ENCODE results near the gene CGB7.
"Not testable (repeated sequence)": the region's sequence is repeated elsewhere in the genome, so short reads cannot be mapped to it uniquely, and the experiment has no call there.

CGB7 gene

DNA sequence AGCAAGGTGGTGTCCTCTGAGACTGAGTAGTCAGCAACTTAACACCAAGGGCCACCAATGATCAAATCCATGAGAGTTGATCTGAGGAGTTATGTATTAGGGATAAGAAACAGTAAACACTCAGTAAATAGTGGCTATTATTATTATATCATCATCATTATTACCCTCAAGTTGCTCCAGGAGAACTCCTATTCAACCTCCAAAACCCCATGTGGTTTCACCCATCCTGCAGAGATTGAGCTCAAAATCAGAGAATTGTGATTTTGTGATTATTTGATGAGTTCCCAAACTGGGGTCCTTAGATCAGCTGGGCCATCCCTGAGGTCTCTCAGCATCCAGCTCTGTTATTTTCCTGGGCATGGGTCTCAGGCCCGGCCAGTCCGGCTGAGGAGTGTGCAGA, 3.5 kb upstream of the CGB7 start:
- no peak for DNase-seq (ENCODE audit: extremely low spot score)
- ChIA-PET CTCF (no interaction called here), POLR2A (interaction anchor here (0.8 kb wide), 1 partner anchor 67 kb away, joined by 3 read pairs; the partner anchor contains the start of genes GYS1 and RUVBL2)
- no peak for TF ChIP-seq ELF4 (IDR thresholded peaks at IDR 0.05)
- no peak for TF ChIP-seq BHLHE40 (IDR thresholded peaks at IDR 0.05; ENCODE audit: borderline replicate concordance)

DNA sequence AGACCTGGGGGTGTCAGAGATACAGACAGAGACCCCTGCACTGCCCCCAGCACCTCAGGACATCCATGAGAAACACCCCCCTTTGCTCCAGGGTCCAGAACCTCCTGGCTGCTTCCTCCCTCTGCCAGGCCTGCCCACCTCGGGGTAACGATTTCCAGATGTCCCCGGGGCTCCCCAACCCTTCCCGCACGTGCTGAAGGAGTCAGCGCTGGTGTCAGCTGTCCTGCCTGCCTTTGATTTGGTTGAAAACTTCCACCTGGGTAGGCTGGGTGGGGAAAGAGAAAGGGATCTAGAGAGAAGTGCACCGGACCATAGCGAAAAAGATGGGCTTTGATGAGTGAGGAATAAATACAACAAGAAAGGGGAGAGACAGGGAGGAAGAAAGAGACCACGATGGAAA, 1.5 kb upstream of the CGB7 start:
- ChIA-PET POLR2A (no interaction called here), CTCF (interaction anchor here (0.8 kb wide), 1 partner anchor 15 kb away, joined by 3 read pairs; no protein-coding TSS in a partner anchor)
- DNase-seq (ENCODE audit: extremely low spot score): no peak
- no peak for TF ChIP-seq TARDBP (IDR thresholded peaks at IDR 0.05)

DNA sequence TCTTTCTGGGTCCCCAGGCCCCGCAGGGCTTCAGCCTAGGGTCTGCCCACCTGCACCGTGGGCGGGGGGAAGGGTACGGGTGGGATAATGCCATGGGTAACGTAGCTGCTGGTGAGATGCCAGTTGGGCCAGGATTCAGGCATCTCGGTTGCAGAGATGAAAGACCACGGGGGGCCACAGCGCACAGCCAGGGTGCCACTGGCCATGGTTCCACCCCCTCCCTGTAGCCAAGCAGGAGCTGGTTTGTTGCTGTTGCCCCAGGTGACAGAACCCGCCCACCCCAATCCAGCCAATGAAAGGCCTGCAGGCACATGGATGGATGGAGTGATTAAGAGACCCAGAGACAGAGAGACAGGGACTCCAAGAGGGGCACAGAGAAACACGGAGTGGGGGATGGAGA, 1.0 kb upstream of the CGB7 start:
- CTCF ChIA-PET: interaction anchor here (0.8 to 1.0 kb wide), 2 partner anchors 15 kb away, joined by 3 to 4 read pairs; no protein-coding TSS in a partner anchor
- peak; percentile 35 for DNase-seq (ENCODE audit: extremely low spot score)
- POLR2A ChIA-PET: no interaction called here
- no peak for TF ChIP-seq HDGF (IDR thresholded peaks at IDR 0.05; ENCODE audit: borderline replicate concordance)
- TF ChIP-seq, protein P1, sequence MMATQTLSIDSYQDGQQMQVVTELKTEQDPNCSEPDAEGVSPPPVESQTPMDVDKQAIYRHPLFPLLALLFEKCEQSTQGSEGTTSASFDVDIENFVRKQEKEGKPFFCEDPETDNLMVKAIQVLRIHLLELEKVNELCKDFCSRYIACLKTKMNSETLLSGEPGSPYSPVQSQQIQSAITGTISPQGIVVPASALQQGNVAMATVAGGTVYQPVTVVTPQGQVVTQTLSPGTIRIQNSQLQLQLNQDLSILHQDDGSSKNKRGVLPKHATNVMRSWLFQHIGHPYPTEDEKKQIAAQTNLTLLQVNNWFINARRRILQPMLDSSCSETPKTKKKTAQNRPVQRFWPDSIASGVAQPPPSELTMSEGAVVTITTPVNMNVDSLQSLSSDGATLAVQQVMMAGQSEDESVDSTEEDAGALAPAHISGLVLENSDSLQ (IDR thresholded peaks at IDR 0.05): peak; percentile 39; the same call in 1 of the 2 replicates

DNA sequence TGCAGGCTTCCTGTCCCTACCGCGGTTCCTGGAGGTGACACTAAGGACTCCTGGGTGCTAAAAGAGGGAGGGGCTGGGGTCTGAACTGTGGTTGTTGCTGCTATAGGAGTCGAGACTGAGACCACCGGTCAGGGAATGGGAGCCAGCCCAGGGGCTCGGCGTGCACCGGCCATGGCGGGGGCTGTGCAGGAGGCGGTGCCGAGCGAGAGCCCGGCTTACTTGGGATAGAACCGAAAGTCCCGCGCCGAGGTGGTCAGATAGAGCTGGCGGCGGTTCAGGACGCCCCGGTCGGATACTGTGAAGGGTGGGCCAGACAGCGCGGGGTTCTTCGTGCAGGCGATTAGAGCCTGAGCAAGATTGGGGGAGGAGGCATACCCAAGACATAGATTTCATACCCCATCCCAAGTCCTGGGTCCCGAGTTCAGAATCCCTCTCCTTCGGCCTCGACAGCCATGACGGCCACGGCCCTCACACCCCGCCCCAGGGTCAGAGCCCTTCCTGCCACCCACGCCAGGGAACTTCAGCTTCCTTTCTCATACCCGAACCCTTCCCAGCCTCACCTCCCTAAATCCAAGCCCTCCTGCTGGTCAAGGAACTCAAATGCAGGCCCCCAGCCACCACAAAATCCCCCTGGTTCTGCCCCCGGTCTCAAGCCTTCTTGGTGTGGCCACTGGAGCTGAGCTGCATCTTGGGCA, 500 bp downstream of the CGB7 start:
- not testable (repeated sequence) for DNase-seq (ENCODE audit: extremely low spot score)
- ChIA-PET CTCF (interaction anchor here (0.8 to 1.2 kb wide), 4 partner anchors 16 to 64 kb away, joined by 3 to 5 read pairs (median 3); partner anchors contain the start of genes GYS1 and RUVBL2), POLR2A (interaction anchor here (1.2 to 1.4 kb wide), 3 partner anchors 38 to 65 kb away, joined by 3 to 6 read pairs (median 4); partner anchors contain the start of genes GYS1 and RUVBL2)

DNA sequence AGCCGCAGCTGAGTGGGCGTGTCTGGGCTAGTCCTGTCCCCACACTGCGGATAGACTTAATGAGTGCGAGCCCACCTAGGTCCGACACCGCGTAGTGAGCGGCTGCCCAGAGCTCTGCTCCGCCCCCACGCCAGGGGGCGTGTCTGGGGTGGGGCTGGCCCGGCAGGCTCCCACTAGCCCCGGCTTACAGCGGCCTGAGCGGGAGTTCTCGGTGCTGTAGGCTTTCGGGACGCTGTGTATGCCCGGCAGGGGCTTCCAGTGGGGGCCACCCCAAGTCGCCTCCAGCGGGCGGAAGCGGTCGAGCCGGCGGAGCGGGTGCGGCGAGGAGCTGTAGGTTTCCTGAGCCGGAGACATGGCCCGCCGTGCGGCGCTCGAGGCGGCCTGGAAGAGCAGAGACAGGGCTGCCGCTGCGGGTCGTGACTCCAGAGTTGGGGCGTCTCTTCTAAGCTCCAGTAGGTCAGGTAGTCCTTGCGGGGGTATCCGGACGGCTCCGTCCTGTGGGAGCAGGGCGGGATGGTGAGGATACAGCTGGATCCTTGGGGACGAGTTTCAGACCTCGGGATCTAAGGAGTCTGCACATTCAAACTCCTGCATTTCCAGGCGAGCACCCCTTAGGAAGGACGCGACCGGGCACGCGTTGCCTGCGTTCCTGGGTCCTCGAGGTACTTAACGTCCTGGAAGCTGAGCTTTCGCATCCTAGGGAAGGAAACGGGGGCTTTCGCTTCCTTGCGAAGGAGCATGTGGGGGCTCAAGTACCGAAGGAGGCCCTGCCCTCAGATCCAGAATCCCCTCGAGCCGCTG, 1.2 kb downstream of the CGB7 start:
- POLR2A ChIA-PET: interaction anchor here (1.0 to 1.4 kb wide), 5 partner anchors 9 to 64 kb away, joined by 3 to 6 read pairs (median 4); partner anchors contain the start of genes GYS1, NTF4 and RUVBL2
- CTCF ChIA-PET: interaction anchor here (0.8 to 1.2 kb wide), 4 partner anchors 17 to 63 kb away, joined by 3 to 5 read pairs (median 3); partner anchors contain the start of genes GYS1 and RUVBL2
- peak; percentile 58 for TF ChIP-seq L3MBTL2 (conservative IDR thresholded peaks at IDR 0.05)
- no peak for TF ChIP-seq NFRKB (IDR thresholded peaks at IDR 0.05)
- peak; percentile 42; the same call in 1 of the 2 replicates for TF ChIP-seq SP1 (IDR thresholded peaks at IDR 0.05)
- TF ChIP-seq CTBP1 (IDR thresholded peaks at IDR 0.05; ENCODE audit: borderline replicate concordance): no peak
- DNase-seq (ENCODE audit: extremely low spot score): peak; percentile 77

DNA sequence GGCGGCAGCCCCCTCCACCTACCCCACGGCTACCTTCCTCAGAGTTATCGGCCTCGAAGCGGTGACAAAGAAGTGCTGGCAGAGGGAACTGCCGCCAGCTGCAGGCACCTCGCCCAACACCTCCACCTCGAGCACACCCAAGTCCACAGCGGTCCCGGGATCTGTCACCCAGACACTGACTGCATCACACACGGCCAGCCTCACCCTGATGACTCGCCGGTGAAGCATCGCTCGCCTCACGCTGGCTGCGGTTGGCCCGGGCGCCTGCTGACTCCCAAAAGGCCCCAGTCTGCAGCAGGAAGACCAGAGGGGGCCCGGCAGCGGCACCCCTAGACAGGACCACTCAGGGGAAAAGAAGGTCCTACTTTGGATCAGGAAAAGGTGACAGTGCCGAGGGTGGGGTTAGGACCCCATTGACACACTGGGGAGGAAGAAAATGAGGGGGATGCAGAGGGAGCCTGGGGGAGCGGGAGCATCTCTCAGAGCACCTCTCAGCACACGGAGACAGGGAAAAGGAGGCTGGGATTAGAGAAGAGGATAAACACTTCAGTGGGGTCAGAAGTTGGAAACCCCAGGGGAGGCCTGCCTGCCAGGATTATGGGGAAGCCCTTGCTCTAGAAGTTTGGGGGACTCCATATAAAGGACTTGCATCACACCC, 7.0 kb downstream of the CGB7 start:
- POLR2A ChIA-PET; DNase-seq (ENCODE audit: extremely low spot score); CTCF ChIA-PET: not testable (repeated sequence)

DNA sequence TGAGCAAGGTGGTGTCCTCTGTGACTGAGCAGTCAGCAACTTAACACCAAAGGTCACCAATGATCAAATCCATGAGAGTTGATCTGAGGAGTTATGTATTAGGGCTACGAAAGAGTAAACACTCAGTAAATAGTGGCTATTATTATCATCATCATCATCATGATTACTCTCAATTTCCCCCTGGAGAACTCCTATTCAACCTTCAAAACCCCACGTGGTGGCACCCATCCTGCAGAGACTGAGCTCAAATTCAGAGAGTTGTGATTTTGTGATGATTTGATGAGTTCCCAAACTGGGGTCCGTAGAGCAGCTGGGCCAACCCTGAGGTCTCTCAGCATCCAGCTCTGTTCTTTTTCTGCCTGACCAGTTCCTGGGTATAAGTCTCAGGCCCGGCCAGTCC, 7.7 kb downstream of the CGB7 start:
- DNase-seq (ENCODE audit: extremely low spot score); POLR2A ChIA-PET; CTCF ChIA-PET: not testable (repeated sequence)

DNA sequence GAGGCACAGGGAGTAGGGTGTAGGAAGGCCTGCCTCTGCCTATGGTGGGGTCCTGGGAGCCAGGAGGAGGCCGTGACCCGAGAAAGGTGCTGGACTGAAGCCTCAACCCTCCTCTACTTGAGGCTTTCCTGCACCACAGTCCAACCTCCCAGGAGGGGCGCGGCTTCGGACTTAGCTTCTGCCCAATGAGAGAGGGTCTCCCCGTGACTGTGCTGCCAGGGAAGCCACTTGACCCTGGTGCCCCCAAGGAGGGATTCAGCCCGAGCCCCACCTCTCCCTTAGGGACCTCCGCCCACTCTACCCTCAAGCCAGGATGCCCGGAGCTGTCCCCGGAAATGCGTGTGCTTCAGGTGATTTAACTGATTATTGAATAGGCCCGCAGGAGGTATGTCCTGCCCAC, 8.5 kb downstream of the CGB7 start, which contains the start of gene CGB8:
Gene CGB8 (minus strand): TSS at position 101 of the 400 bp plus-strand sequence. CDS start 372 bp downstream, outside the sequence.
- POLR2A ChIA-PET; CTCF ChIA-PET; DNase-seq (ENCODE audit: extremely low spot score): not testable (repeated sequence)

DNA sequence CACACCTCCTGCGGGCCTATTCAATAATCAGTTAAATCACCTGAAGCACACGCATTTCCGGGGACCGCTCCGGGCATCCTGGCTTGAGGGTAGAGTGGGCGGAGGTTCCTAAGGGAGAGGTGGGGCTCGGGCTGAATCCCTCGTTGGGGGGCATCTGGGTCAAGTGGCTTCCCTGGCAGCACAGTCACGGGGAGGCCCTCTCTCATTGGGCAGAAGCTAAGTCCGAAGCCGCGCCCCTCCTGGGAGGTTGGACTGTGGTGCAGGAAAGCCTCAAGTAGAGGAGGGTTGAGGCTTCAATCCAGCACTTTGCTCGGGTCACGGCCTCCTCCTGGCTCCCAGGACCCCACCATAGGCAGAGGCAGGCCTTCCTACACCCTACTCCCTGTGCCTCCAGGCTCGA, 14.0 kb downstream of the CGB7 start, which contains the start of gene CGB5:
Gene CGB5 (plus strand): TSS at position 301 of the 400 bp plus-strand sequence. CDS start 362 bp downstream, outside the sequence.
- DNase-seq (ENCODE audit: extremely low spot score); CTCF ChIA-PET; POLR2A ChIA-PET: not testable (repeated sequence)

DNA sequence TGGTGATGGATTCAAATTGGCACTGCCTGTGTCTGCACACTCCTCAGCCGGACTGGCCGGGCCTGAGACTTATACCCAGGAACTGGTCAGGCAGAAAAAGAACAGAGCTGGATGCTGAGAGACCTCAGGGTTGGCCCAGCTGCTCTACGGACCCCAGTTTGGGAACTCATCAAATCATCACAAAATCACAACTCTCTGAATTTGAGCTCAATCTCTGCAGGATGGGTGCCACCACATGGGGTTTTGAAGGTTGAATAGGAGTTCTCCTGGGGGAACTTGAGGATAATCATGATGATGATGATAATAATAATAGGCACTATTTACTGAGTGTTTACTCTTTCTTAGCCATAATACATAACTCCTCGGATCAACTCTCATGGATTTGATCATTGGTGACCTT, 14.9 kb downstream of the CGB7 start:
- DNase-seq (ENCODE audit: extremely low spot score); CTCF ChIA-PET; POLR2A ChIA-PET: not testable (repeated sequence)

Data from HEK293T (cell line).